ENCODE data around the gene DNAAF5. TPM values are rescaled to one million over a fixed set of nuclear protein-coding genes. Genes with fewer than 3 reads are reported as not detected.

The DNAAF5 gene
- 15.2 TPM for total RNA-seq (ENCODE audit: unreplicated experiment)
- long read RNA-seq, result 0 reads

- DNase-seq, result peak; percentile 91
- Mint-ChIP-seq H3K4me1 (ENCODE audit: low read depth, unreplicated experiment) (peaks cover 7% of the 10 kb centered on the region), H3K9me3 (ENCODE audit: unreplicated experiment) (peaks cover 12% of the 10 kb centered on the region), H3K36me3 (ENCODE audit: unreplicated experiment) (peaks cover 15% of the 10 kb centered on the region), H3K27me3 (ENCODE audit: unreplicated experiment) (peaks cover 10% of the 10 kb centered on the region), H3K4me3 (ENCODE audit: unreplicated experiment) (peak within 1 kb of the TSS; percentile 82), H3K27ac (ENCODE audit: unreplicated experiment) (peak within 1 kb of the TSS; percentile 29)
- TF ChIP-seq CTCF (IDR thresholded peaks at IDR 0.05; ENCODE audit: partially characterized antibody, unreplicated experiment), result no peak
Measured at GRCh38 chr7:726084-726853, at the start of gene DNAAF5. Gene DNAAF5, plus strand, starts transcription at chr7:726699. Its CDS starts 22 bp downstream, at chr7:726721.

- Mint-ChIP-seq H3K27me3 (ENCODE audit: unreplicated experiment) (peaks cover 5% of the 10 kb centered on the region), H3K4me1 (ENCODE audit: low read depth, unreplicated experiment) (peaks cover 3% of the 10 kb centered on the region), H3K36me3 (ENCODE audit: unreplicated experiment) (peaks cover 7% of the 10 kb centered on the region), H3K4me3 (ENCODE audit: unreplicated experiment) (no peak overlapping the region), H3K27ac (ENCODE audit: unreplicated experiment) (no peak overlapping the region), H3K9me3 (ENCODE audit: unreplicated experiment) (peaks cover 23% of the 10 kb centered on the region)
- no peak for DNase-seq
- no peak for TF ChIP-seq CTCF (IDR thresholded peaks at IDR 0.05; ENCODE audit: partially characterized antibody, unreplicated experiment)
Measured at GRCh38 chr7:676972-677385, 49.5 kb upstream of the DNAAF5 start.

- Mint-ChIP-seq H3K27me3 (ENCODE audit: unreplicated experiment) (peaks cover 3% of the 10 kb centered on the region), H3K9me3 (ENCODE audit: unreplicated experiment) (peaks cover 22% of the 10 kb centered on the region), H3K27ac (ENCODE audit: unreplicated experiment) (no peak overlapping the region), H3K4me3 (ENCODE audit: unreplicated experiment) (no peak overlapping the region), H3K4me1 (ENCODE audit: low read depth, unreplicated experiment) (no peaks in the 10 kb centered on the region), H3K36me3 (ENCODE audit: unreplicated experiment) (peaks cover 17% of the 10 kb centered on the region)
- TF ChIP-seq CTCF (IDR thresholded peaks at IDR 0.05; ENCODE audit: partially characterized antibody, unreplicated experiment), result no peak
- DNase-seq, result no peak
Measured at GRCh38 chr7:680411-681127, 45.9 kb upstream of the DNAAF5 start.

- Mint-ChIP-seq H3K4me1 (ENCODE audit: low read depth, unreplicated experiment) (no peaks in the 10 kb centered on the region), H3K4me3 (ENCODE audit: unreplicated experiment) (no peak overlapping the region), H3K9me3 (ENCODE audit: unreplicated experiment) (peaks cover 23% of the 10 kb centered on the region), H3K36me3 (ENCODE audit: unreplicated experiment) (peaks cover 22% of the 10 kb centered on the region), H3K27me3 (ENCODE audit: unreplicated experiment) (peaks cover 3% of the 10 kb centered on the region), H3K27ac (ENCODE audit: unreplicated experiment) (no peak overlapping the region)
- DNase-seq, result no peak
- TF ChIP-seq CTCF (IDR thresholded peaks at IDR 0.05; ENCODE audit: partially characterized antibody, unreplicated experiment), result no peak
Measured at GRCh38 chr7:681551-682307, 44.8 kb upstream of the DNAAF5 start.
